ENCODE data around the gene LCN15. TPM values are rescaled to one million over a fixed set of nuclear protein-coding genes. Genes with fewer than 3 reads are reported as not detected.

The LCN15 gene
- total RNA-seq, 1 experiment from 2014 or later = not detected

- H2BK5ac ChIP-seq (ENCODE audit: insufficient read length, low read length) = no peak overlapping the region
- H3K9ac ChIP-seq (ENCODE audit: extremely low read depth, insufficient read length, low read length) = no peak overlapping the region
- no peak overlapping the region for H2BK15ac ChIP-seq (ENCODE audit: low read depth, low read length)
- no peaks in the 10 kb centered on the region for H4K20me1 ChIP-seq (ENCODE audit: control insufficient read depth, insufficient read depth, insufficient read length)
- H3K4me1 ChIP-seq (ENCODE audit: insufficient read depth, low read length) = no peaks in the 10 kb centered on the region
- Mint-ChIP-seq H3K36me3 (ENCODE audit: insufficient read depth in 1 of 3, low read depth in 3 of 3) (peaks cover 0 to 8% (median 1%) of the 10 kb centered on the region in 3 experiments; a peak in 3 of 7 replicates), H3K4me3 (peak overlapping the region; percentile 81 to 89), H3K4me1 (peaks cover 17 to 34% of the 10 kb centered on the region in 2 experiments), H3K9me3 (no peaks in the 10 kb centered on the region), H3K27ac (peak overlapping the region in 2 of 3 experiments; percentile 66 to 97; a peak in 3 of 7 replicates), H3K27me3 (ENCODE audit: low read depth) (peaks cover 16% of the 10 kb centered on the region)
- no peak overlapping the region for H4K5ac ChIP-seq (ENCODE audit: insufficient read length, low read depth, low read length)
- H3K56ac ChIP-seq (ENCODE audit: insufficient read length, low read depth, low read length) = no peak overlapping the region
- no peak overlapping the region for H2AFZ ChIP-seq (ENCODE audit: low read length)
- no peak overlapping the region for H4K91ac ChIP-seq (ENCODE audit: insufficient read length, low read depth, low read length)
- WGBS (ENCODE audit: extremely low coverage, insufficient read length, low lambda C conversion rate) = no CpG with 5 or more reads among the region's 29 CpGs
- no peak overlapping the region for H2BK120ac ChIP-seq (ENCODE audit: low read depth, low read length, poor library complexity, severe bottlenecking)
- no peak overlapping the region for H4K8ac ChIP-seq (replicated peaks; ENCODE audit: insufficient read length, low read depth, low read length)
- H3T11ph ChIP-seq (ENCODE audit: low read length) = no peak overlapping the region
- no peaks in the 10 kb centered on the region for H3K27me3 ChIP-seq (ENCODE audit: insufficient read depth, low read length)
- no peak overlapping the region for H2AK5ac ChIP-seq (ENCODE audit: insufficient read length, low read length)
- no peak overlapping the region for H2BK20ac ChIP-seq (ENCODE audit: low read depth, low read length, poor library complexity, severe bottlenecking)
- H3K4ac ChIP-seq (ENCODE audit: low read depth, low read length) = no peak overlapping the region
- no peaks in the 10 kb centered on the region for H3K79me1 ChIP-seq (ENCODE audit: insufficient read depth, low read depth, low read length, poor library complexity, severe bottlenecking)
- H3K4me2 ChIP-seq (ENCODE audit: insufficient read depth, insufficient read length, low read length) = peak overlapping the region; percentile 69
- H3K9me3 ChIP-seq (ENCODE audit: control insufficient read depth, low read depth, low read length) = no peaks in the 10 kb centered on the region
- H3K23me2 ChIP-seq (ENCODE audit: insufficient read length, low read depth, low read length, poor library complexity, severe bottlenecking) = no peaks in the 10 kb centered on the region
- no peaks in the 10 kb centered on the region for H3K79me2 ChIP-seq (ENCODE audit: insufficient read depth, low read length)
- peak overlapping the region; percentile 86 for H3K18ac ChIP-seq (ENCODE audit: insufficient read length, low read depth, low read length)
- H3K14ac ChIP-seq (ENCODE audit: insufficient read depth, low read length) = peak overlapping the region; percentile 54; the same call in 1 of the 2 replicates
- no peak overlapping the region for H2BK12ac ChIP-seq (ENCODE audit: insufficient read length, low read depth, low read length)
- DNase-seq = peak; percentile 92
- H3K23ac ChIP-seq (ENCODE audit: insufficient read length, low read depth, low read length) = no peak overlapping the region
- TF ChIP-seq CTCF (conservative IDR thresholded peaks at IDR 0.05) = peak; percentile 99
- no peak overlapping the region for H3K27ac ChIP-seq (ENCODE audit: insufficient read length, low read depth, low read length)
These were observed 27.4 kb upstream of the LCN15 start for GRCh38 chr9:136791516-136792276.
